OCI-LY3 (cell line): ENCODE measurements around the gene SRC.

Experiments
- H2AFZ ChIP-seq: fragments of 200-600, 300-600 bp; shearing (Covaris generic); 2 replicates; pipeline ENCODE4 v1.6.0; 2014; ENCODE audit warnings: antibody characterized with exemption, low read depth, low read length
- H3K27ac ChIP-seq: fragments of 200-600, 300-600 bp; sonication (generic); 2 replicates; pipeline ENCODE4 v1.5.1; 2014; ENCODE audit warnings: mild to moderate bottlenecking, low read length, moderate library complexity, mixed read lengths
- H3K27me3 ChIP-seq: fragments of 200-600, 300-600 bp; sonication (generic); 2 replicates; pipeline ENCODE4 v1.6.1; 2014; ENCODE audit warnings: low read depth, low read length, mixed read lengths
- H3K36me3 ChIP-seq: fragments of 200-600, 300-600 bp; sonication (generic); replicated peaks from 2 replicates; pipeline ENCODE3; 2014; ENCODE audit warnings: low read depth, low read length, mixed read lengths
- H3K4me1 ChIP-seq: fragments of 300-600, 200-600 bp; sonication (generic); 2 replicates; pipeline ENCODE4 v1.6.1; 2014; ENCODE audit warnings: low read length, mixed read lengths
- H3K4me2 ChIP-seq: fragments of 200-600, 300-600 bp; sonication (generic); 2 replicates; pipeline ENCODE4 v1.6.1; 2014; ENCODE audit warnings: low read length, mixed read lengths
- H3K4me3 ChIP-seq: fragments of 300-600, 200-600 bp; sonication (generic); 2 replicates; pipeline ENCODE4 v1.5.1; 2014; ENCODE audit warnings: antibody characterized with exemption, mild to moderate bottlenecking, low read length, moderate library complexity
- H3K79me2 ChIP-seq: fragments of 300-600, 200-600 bp; shearing (Covaris generic); 2 replicates; pipeline ENCODE4 v1.6.1; 2014; ENCODE audit warnings: mild to moderate bottlenecking, low read length, mixed read lengths
- H3K9ac ChIP-seq: fragments of 300-600, 200-600 bp; shearing (Covaris generic); 2 replicates; pipeline ENCODE4 v1.6.0; 2014; ENCODE audit warnings: mild to moderate bottlenecking, low read length, moderate library complexity
- H3K9me3 ChIP-seq: fragments of 200-600, 300-600 bp; shearing (Covaris generic); 2 replicates; pipeline ENCODE4 v1.6.1; 2014; ENCODE audit warnings: low read length, mixed read lengths; ENCODE audit not compliant: insufficient read depth
- H4K20me1 ChIP-seq: fragments of 200-600, 300-600 bp; sonication (generic); 2 replicates; pipeline ENCODE4 v1.6.1; 2016; ENCODE audit warnings: low read length, mixed read lengths; ENCODE audit not compliant: insufficient read depth
- CTCF ChIP-seq: fragments of 200-600, 300-600 bp; sonication (generic); IDR thresholded peaks from 2 replicates; pipeline ENCODE4 v1.5.1; 2014; ENCODE audit warnings: antibody characterized with exemption, low read length, low read depth
- EZH2phosphoT487 ChIP-seq: fragments of 200-600 bp; shearing (Covaris generic); IDR thresholded peaks from 2 replicates; pipeline ENCODE4 v1.6.1; 2018; ENCODE audit warnings: antibody characterized with exemption, mixed run types, low read depth

Gene SRC

GRCh38 chr20:37343994-37344355, 2.0 kb upstream of the SRC start:
- Histone ChIP-seq H3K27me3 (no peaks in the 10 kb centered on the region), H3K4me3 (peak overlapping the region; percentile 86), H3K9ac (peak overlapping the region; percentile 98), H3K36me3 (peaks cover 23% of the 10 kb centered on the region), H3K4me2 (peak overlapping the region; percentile 98), H4K20me1 (peaks cover 21% of the 10 kb centered on the region), H2AFZ (no peak overlapping the region), H3K79me2 (peaks cover 50% of the 10 kb centered on the region), H3K9me3 (no peaks in the 10 kb centered on the region), H3K27ac (peak overlapping the region; percentile 86), H3K4me1 (peaks cover 60% of the 10 kb centered on the region)
- TF ChIP-seq CTCF (no peak), EZH2phosphoT487 (no peak)

- Histone ChIP-seq H3K9me3 (no peaks in the 10 kb centered on the region), H3K27me3 (no peaks in the 10 kb centered on the region), H2AFZ (no peak overlapping the region), H3K79me2 (peaks cover 58% of the 10 kb centered on the region), H3K4me2 (peak overlapping the region; percentile 98), H3K9ac (peak overlapping the region; percentile 98), H4K20me1 (peaks cover 29% of the 10 kb centered on the region), H3K4me1 (peaks cover 63% of the 10 kb centered on the region), H3K36me3 (peaks cover 28% of the 10 kb centered on the region), H3K27ac (peak overlapping the region; percentile 86), H3K4me3 (peak overlapping the region; percentile 86)
- TF ChIP-seq CTCF (no peak), EZH2phosphoT487 (no peak)
Observed at GRCh38 chr20:37344506-37345338, 1.2 kb upstream of the SRC start.

GRCh38 chr20:37346236-37346534, 245 bp downstream of the SRC start:
- Histone ChIP-seq H3K4me2 (peak overlapping the region; percentile 98), H3K9me3 (no peaks in the 10 kb centered on the region), H2AFZ (no peak overlapping the region), H3K4me1 (peaks cover 78% of the 10 kb centered on the region), H3K4me3 (peak overlapping the region; percentile 86), H4K20me1 (peaks cover 43% of the 10 kb centered on the region), H3K79me2 (peaks cover 72% of the 10 kb centered on the region), H3K36me3 (peaks cover 41% of the 10 kb centered on the region), H3K27me3 (no peaks in the 10 kb centered on the region), H3K27ac (peak overlapping the region; percentile 86), H3K9ac (peak overlapping the region; percentile 98)
- TF ChIP-seq CTCF (no peak), EZH2phosphoT487 (no peak)

GRCh38 chr20:37346535-37347346, 801 bp downstream of the SRC start:
- TF ChIP-seq EZH2phosphoT487 (no peak), CTCF (no peak)
- peak overlapping the region; percentile 98 for H3K4me2 ChIP-seq
- peaks cover 78% of the 10 kb centered on the region for H3K79me2 ChIP-seq
- no peaks in the 10 kb centered on the region for H3K9me3 ChIP-seq
- H3K36me3 ChIP-seq, result peaks cover 47% of the 10 kb centered on the region
- H3K27me3 ChIP-seq, result no peaks in the 10 kb centered on the region
- peaks cover 49% of the 10 kb centered on the region for H4K20me1 ChIP-seq
- peaks cover 78% of the 10 kb centered on the region for H3K4me1 ChIP-seq
- no peak overlapping the region for H2AFZ ChIP-seq
- H3K4me3 ChIP-seq, result peak overlapping the region; percentile 86
- peak overlapping the region; percentile 86 for H3K27ac ChIP-seq
- peak overlapping the region; percentile 98 for H3K9ac ChIP-seq
